ENCODE measurements around the gene PIEZO2. TPM values are rescaled to one million over a fixed set of nuclear protein-coding genes. Genes with fewer than 3 reads are reported as not detected.

Gene PIEZO2
- polyA plus RNA-seq, 1 donor from 2014 or later = 0.30 TPM

GRCh38 chr18:11053293-11053692 lies 96.1 kb downstream of the PIEZO2 start:
- H3K9ac ChIP-seq (ENCODE audit: low read length) = no peak overlapping the region
- H4K20me1 ChIP-seq (ENCODE audit: insufficient read depth) = no peaks in the 10 kb centered on the region
- no peak overlapping the region for H2AFZ ChIP-seq (ENCODE audit: low read depth, low read length)
- no peak overlapping the region for H3K4me2 ChIP-seq (ENCODE audit: low read length)
- H3K9me2 ChIP-seq (ENCODE audit: insufficient read depth, low read length) = no peaks in the 10 kb centered on the region
- no peak overlapping the region for H3K27ac ChIP-seq (ENCODE audit: low read length)
- H3K27me3 ChIP-seq (ENCODE audit: insufficient read depth, low read depth, low read length) = no peaks in the 10 kb centered on the region
- TF ChIP-seq MXI1 (conservative IDR thresholded peaks at IDR 0.05; ENCODE audit: poor library complexity, severe bottlenecking) (no peak), REST (IDR thresholded peaks at IDR 0.05; ENCODE audit: borderline replicate concordance) (no peak), EZH2 (IDR thresholded peaks at IDR 0.05; ENCODE audit: borderline replicate concordance, insufficient read depth, low read length, poor library complexity, severe bottlenecking) (no peak), RAD21 (conservative IDR thresholded peaks at IDR 0.05) (no peak), EP300 (conservative IDR thresholded peaks at IDR 0.05; ENCODE audit: poor library complexity, severe bottlenecking) (no peak), TAF1 (IDR thresholded peaks at IDR 0.05; ENCODE audit: low read depth) (no peak), POLR2AphosphoS5 (IDR thresholded peaks at IDR 0.05) (no peak), SMC3 (conservative IDR thresholded peaks at IDR 0.05; ENCODE audit: poor library complexity) (no peak), CTCF (IDR thresholded peaks at IDR 0.05; ENCODE audit: poor library complexity, severe bottlenecking) (no peak)
- no peaks in the 10 kb centered on the region for H3K9me3 ChIP-seq (ENCODE audit: low read length)
- H3K4me3 ChIP-seq (ENCODE audit: low read length) = no peak overlapping the region
- H3K79me2 ChIP-seq (replicated peaks; ENCODE audit: insufficient read depth, low read length) = no peaks in the 10 kb centered on the region
- H3F3A ChIP-seq (ENCODE audit: insufficient read depth, low read length, poor library complexity, severe bottlenecking) = no peaks in the 10 kb centered on the region
- no peaks in the 10 kb centered on the region for H3K36me3 ChIP-seq (ENCODE audit: insufficient read depth, low read length)

- H3K9ac ChIP-seq (ENCODE audit: low read length) = no peak overlapping the region
- H3K27me3 ChIP-seq (ENCODE audit: insufficient read depth, low read depth, low read length) = no peaks in the 10 kb centered on the region
- no peak overlapping the region for H3K27ac ChIP-seq (ENCODE audit: low read length)
- TF ChIP-seq MXI1 (conservative IDR thresholded peaks at IDR 0.05; ENCODE audit: poor library complexity, severe bottlenecking) (no peak), EZH2 (IDR thresholded peaks at IDR 0.05; ENCODE audit: borderline replicate concordance, insufficient read depth, low read length, poor library complexity, severe bottlenecking) (no peak), CTCF (IDR thresholded peaks at IDR 0.05; ENCODE audit: poor library complexity, severe bottlenecking) (no peak), REST (IDR thresholded peaks at IDR 0.05; ENCODE audit: borderline replicate concordance) (no peak)
- H3K4me2 ChIP-seq (ENCODE audit: low read length) = no peak overlapping the region
- H3F3A ChIP-seq (ENCODE audit: insufficient read depth, low read length, poor library complexity, severe bottlenecking) = no peaks in the 10 kb centered on the region
- no peaks in the 10 kb centered on the region for H3K36me3 ChIP-seq (ENCODE audit: insufficient read depth, low read length)
- H3K79me2 ChIP-seq (replicated peaks; ENCODE audit: insufficient read depth, low read length) = no peaks in the 10 kb centered on the region
- H2AFZ ChIP-seq (ENCODE audit: low read depth, low read length) = no peak overlapping the region
- H3K4me3 ChIP-seq (ENCODE audit: low read length) = no peak overlapping the region
- H3K9me2 ChIP-seq (ENCODE audit: insufficient read depth, low read length) = no peaks in the 10 kb centered on the region
- no peaks in the 10 kb centered on the region for H3K9me3 ChIP-seq (ENCODE audit: low read length)
- H4K20me1 ChIP-seq (ENCODE audit: insufficient read depth) = no peaks in the 10 kb centered on the region
Measured at GRCh38 chr18:11052800-11053199, 96.6 kb downstream of the PIEZO2 start.
